ENCODE results near the gene WWOX.

The WWOX gene

GRCh38 chr16:78927766-78928165, 828.3 kb downstream of the WWOX start:
- TF ChIP-seq CTCF (IDR thresholded peaks at IDR 0.05; ENCODE audit: insufficient read depth, low read length, poor library complexity, severe bottlenecking), result no peak
- no peak for DNase-seq (ENCODE audit: extremely low read depth, insufficient read length)

DNA sequence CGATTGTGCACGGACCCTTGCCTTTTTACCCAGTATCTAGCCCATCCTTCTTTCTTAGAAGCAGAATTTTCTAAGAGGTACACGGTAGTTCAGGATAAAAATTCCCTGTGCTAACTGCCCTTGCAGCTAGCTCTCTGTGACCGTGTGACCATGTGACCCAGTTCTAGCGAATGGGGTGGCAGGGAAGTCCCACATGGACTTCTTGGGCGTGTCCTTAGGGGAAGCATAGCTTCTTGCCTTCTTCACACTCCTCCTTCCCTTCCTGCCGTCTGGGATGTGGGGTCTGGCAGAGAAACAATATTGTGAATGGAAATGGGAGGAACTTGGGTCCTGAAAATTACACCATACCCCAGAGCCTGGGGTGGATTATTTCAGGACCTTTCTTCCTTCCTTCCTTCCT, 830.4 kb downstream of the WWOX start:
- no peaks in the 10 kb centered on the region for H3K36me3 ChIP-seq (ENCODE audit: control insufficient read depth, insufficient read depth, low read length)
- no peak overlapping the region for H3K4me3 ChIP-seq (replicated peaks; ENCODE audit: low read depth, low read length)
- no peak for TF ChIP-seq CTCF (IDR thresholded peaks at IDR 0.05; ENCODE audit: insufficient read depth, low read length, poor library complexity, severe bottlenecking)
- DNase-seq (ENCODE audit: extremely low read depth, insufficient read length), result no peak
- no peaks in the 10 kb centered on the region for H3K27me3 ChIP-seq (replicated peaks; ENCODE audit: control insufficient read depth, insufficient read depth, low read length)

More at GRCh38 chr16:78927766-78928165, 828.3 kb downstream of the WWOX start:
- no peaks in the 10 kb centered on the region for H3K27me3 ChIP-seq (replicated peaks; ENCODE audit: control insufficient read depth, insufficient read depth, low read length)
- no peak overlapping the region for H3K4me3 ChIP-seq (replicated peaks; ENCODE audit: low read depth, low read length)
- H3K36me3 ChIP-seq (ENCODE audit: control insufficient read depth, insufficient read depth, low read length), result no peaks in the 10 kb centered on the region

DNA sequence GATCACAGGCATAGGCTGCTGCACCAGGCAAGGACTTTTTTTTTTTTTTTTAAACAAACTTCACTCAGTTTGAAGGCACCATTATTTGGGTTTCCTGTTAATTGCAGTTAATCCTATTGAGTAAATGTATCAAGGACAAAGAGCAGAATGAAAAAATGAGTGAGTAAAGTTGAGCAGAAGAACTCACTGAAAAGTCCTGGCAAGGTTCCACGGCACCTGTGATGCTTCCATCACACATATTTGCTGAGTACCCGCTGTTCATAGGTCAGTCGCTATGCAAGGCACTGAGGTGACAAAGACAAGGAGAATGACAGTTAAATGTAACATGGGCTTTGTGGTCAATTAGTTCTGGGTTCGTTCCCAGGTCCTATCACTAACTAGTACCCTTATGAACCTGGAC, 831.1 kb downstream of the WWOX start:
- Histone ChIP-seq H3K36me3 (ENCODE audit: control insufficient read depth, insufficient read depth, low read length) (no peaks in the 10 kb centered on the region), H3K4me3 (replicated peaks; ENCODE audit: low read depth, low read length) (no peak overlapping the region), H3K27me3 (replicated peaks; ENCODE audit: control insufficient read depth, insufficient read depth, low read length) (no peaks in the 10 kb centered on the region)
- DNase-seq (ENCODE audit: extremely low read depth, insufficient read length), result no peak
- TF ChIP-seq CTCF (IDR thresholded peaks at IDR 0.05; ENCODE audit: insufficient read depth, low read length, poor library complexity, severe bottlenecking), result no peak

- Histone ChIP-seq H3K36me3 (ENCODE audit: control insufficient read depth, insufficient read depth, low read length) (no peaks in the 10 kb centered on the region), H3K27me3 (replicated peaks; ENCODE audit: control insufficient read depth, insufficient read depth, low read length) (no peaks in the 10 kb centered on the region), H3K4me3 (replicated peaks; ENCODE audit: low read depth, low read length) (no peak overlapping the region)
- no peak for TF ChIP-seq CTCF (IDR thresholded peaks at IDR 0.05; ENCODE audit: insufficient read depth, low read length, poor library complexity, severe bottlenecking)
- no peak for DNase-seq (ENCODE audit: extremely low read depth, insufficient read length)
Observed at GRCh38 chr16:78931267-78931666, 831.8 kb downstream of the WWOX start.

DNA sequence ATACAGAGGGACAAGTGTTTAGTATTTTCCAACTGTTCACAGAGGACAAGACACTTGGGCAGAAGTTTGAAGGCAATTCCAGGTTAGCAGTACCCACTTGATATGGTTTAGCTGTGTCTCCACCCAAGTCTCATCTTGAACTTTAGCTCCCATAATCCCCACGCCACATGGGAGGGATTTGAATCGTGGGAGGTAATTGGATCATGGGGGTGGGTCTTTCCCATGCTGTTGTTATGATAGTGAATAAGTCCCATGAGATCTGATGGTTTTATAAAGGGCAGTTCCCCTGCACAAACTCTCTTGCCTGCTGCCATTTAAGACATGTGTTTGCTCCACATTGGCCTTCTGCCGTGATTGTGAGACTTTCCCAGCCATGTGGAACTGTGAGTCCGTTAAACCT, 832.2 kb downstream of the WWOX start:
- Histone ChIP-seq H3K27me3 (replicated peaks; ENCODE audit: control insufficient read depth, insufficient read depth, low read length) (no peaks in the 10 kb centered on the region), H3K4me3 (replicated peaks; ENCODE audit: low read depth, low read length) (no peak overlapping the region), H3K36me3 (ENCODE audit: control insufficient read depth, insufficient read depth, low read length) (no peaks in the 10 kb centered on the region)
- DNase-seq (ENCODE audit: extremely low read depth, insufficient read length), result no peak
- no peak for TF ChIP-seq CTCF (IDR thresholded peaks at IDR 0.05; ENCODE audit: insufficient read depth, low read length, poor library complexity, severe bottlenecking)

DNA sequence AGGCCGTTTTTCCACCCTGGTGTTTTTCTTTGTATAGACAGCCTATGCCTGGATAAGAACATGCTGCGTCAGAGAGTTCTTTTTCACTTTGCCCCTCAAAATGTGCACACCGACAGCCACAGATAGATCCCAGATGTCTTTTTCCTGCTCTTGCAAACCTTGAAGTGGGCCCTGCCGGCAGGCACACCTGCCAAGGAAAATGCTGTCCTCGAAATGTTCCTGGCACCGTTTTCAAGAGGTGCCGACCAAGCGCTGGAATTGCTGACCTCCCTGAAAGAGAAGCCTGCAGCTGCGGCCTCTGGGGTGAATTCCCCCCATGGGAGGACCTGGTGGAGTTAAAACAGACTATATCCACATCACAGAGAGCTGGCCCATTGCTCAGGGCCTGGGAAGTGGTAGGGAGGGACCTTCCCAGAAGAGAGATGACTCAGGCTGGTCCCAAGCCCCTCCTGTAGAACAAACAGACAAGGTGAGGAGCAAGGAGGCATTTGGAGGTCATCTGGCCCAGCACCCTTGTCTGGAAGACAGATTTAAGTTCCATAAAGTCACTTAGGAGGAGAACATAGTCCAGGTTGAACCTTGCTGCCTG, 833.0 kb downstream of the WWOX start:
- Histone ChIP-seq H3K27me3 (replicated peaks; ENCODE audit: control insufficient read depth, insufficient read depth, low read length) (no peaks in the 10 kb centered on the region), H3K4me3 (replicated peaks; ENCODE audit: low read depth, low read length) (no peak overlapping the region), H3K36me3 (ENCODE audit: control insufficient read depth, insufficient read depth, low read length) (no peaks in the 10 kb centered on the region)
- no peak for TF ChIP-seq CTCF (IDR thresholded peaks at IDR 0.05; ENCODE audit: insufficient read depth, low read length, poor library complexity, severe bottlenecking)
- DNase-seq (ENCODE audit: extremely low read depth, insufficient read length), result no peak
